Measurements from ENCODE around the gene MILR1.

MILR1 gene

DNA sequence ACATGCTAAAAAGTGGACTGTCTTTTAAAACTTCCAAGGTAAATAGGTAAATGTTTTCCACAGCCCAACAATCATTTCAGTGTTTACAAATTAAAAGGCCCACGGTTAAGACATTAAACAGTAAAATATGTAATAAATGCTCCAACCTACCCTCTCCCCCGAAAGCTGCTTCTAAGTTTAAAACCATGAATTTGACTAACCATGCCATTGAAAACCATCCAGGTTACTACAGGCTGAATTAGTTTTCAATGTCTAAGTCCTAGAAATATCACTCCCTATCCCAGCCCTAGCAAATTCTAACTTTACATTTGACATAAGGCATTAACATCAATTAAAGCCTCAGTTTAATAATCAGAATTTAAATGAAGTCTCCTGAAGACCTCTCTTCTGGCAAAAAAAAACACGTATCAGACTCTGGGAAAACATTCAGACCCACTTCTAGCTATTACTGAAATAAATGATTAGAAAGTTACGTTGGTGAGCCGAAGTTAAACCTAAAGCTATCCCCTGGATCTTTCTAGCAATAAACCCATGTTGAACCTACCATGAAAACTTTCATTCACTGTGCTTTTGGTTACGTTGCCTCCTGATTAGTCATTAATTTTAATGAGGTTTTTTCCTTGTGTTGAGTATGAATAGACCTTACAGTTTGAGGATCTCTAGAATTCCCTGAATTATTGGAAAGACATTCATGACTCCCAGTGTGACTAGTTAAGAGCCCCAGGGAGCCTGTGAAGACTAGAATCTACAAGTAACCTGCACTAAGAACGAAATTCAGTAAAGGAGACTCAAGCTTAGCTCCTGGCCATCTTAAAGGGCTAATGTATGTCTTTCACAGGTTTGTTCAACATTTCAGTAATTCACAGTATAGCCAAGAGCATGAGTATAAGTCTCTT lies 49.6 kb downstream of the MILR1 start:
- no peak for DNase-seq (ENCODE audit: low read depth)
- no peak overlapping the region for H3K4me3 ChIP-seq (ENCODE audit: low read depth, low read length)
- TF ChIP-seq, protein P1, sequence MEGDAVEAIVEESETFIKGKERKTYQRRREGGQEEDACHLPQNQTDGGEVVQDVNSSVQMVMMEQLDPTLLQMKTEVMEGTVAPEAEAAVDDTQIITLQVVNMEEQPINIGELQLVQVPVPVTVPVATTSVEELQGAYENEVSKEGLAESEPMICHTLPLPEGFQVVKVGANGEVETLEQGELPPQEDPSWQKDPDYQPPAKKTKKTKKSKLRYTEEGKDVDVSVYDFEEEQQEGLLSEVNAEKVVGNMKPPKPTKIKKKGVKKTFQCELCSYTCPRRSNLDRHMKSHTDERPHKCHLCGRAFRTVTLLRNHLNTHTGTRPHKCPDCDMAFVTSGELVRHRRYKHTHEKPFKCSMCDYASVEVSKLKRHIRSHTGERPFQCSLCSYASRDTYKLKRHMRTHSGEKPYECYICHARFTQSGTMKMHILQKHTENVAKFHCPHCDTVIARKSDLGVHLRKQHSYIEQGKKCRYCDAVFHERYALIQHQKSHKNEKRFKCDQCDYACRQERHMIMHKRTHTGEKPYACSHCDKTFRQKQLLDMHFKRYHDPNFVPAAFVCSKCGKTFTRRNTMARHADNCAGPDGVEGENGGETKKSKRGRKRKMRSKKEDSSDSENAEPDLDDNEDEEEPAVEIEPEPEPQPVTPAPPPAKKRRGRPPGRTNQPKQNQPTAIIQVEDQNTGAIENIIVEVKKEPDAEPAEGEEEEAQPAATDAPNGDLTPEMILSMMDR (IDR thresholded peaks at IDR 0.05; ENCODE audit: low read depth, low read length, missing control alignments) = no peak

GRCh38 chr17:64499805-64500486 lies 51.0 kb downstream of the MILR1 start:
- no peak overlapping the region for H3K4me3 ChIP-seq (ENCODE audit: low read depth, low read length)
- TF ChIP-seq, protein P1 (IDR thresholded peaks at IDR 0.05; ENCODE audit: low read depth, low read length, missing control alignments) = no peak
- DNase-seq (ENCODE audit: low read depth) = no peak

DNA sequence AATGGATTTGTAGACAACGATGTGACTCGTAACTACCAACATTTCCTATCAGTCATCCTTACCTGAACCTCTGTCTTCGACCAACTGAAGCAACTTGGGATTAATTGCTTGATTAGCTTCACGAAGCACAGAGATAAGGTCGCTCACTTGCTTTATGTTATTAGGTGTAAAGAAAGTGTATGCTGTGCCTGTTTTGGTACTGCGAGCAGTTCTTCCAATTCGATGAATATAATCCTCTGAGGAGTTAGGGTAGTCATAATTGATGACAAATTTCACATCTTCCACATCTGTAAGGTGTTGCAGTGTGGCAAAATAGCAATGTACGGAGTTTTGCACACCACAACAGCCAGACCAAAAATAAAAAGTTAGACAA lies 51.6 kb downstream of the MILR1 start:
- H3K4me3 ChIP-seq (ENCODE audit: low read depth, low read length) = no peak overlapping the region
- no peak for DNase-seq (ENCODE audit: low read depth)
- TF ChIP-seq, protein P1 (IDR thresholded peaks at IDR 0.05; ENCODE audit: low read depth, low read length, missing control alignments) = no peak

DNA sequence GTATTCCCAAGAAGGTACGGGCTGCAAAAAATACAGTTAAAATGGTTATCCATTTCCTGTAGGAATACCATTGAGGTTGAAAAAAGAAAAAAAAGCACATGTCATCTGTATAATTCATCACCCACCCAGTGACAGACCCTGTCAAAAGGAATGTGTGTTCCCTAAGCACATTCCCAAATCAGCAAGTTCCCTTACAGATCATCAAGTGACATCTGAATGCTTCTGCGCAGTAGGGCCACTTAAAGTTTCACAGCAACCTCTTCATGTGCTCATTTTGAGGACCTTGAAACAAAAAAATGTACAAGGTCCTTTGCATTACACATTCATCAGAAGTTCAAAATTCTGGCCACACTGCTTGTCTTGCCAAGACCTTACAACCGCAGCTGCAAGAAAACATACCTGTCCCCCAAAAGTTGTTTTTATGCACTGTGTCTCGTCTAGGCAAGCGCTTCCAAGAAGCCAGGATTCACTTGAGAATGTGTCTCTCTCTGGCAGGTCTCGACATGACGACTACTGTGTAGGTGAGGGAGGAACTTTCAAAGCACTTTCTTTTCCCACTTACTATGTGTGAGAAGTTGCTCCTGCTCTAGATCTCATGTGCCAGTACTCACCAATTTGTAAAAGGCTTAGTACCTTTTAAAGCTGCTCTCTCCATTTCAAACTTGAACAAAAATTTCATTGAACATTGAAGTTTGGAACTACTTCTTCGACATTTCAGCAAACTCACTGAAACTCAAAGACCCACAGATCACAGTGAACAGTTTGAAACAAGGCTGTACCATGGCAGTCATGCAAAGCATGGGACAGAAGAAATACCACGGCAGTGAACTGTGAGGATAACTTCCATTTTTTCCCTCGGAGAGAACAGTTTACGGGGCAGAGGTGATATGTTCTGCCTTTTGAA lies 52.2 kb downstream of the MILR1 start:
- TF ChIP-seq, protein P1 (IDR thresholded peaks at IDR 0.05; ENCODE audit: low read depth, low read length, missing control alignments) = no peak
- no peak for DNase-seq (ENCODE audit: low read depth)
- H3K4me3 ChIP-seq (ENCODE audit: low read depth, low read length) = no peak overlapping the region

GRCh38 chr17:64502021-64502420 lies 53.1 kb downstream of the MILR1 start:
- TF ChIP-seq, protein P1 (IDR thresholded peaks at IDR 0.05; ENCODE audit: low read depth, low read length, missing control alignments) = no peak
- DNase-seq (ENCODE audit: low read depth) = no peak
- H3K4me3 ChIP-seq (ENCODE audit: low read depth, low read length) = no peak overlapping the region

GRCh38 chr17:64502809-64503208 lies 53.9 kb downstream of the MILR1 start:
- no peak overlapping the region for H3K4me3 ChIP-seq (ENCODE audit: low read depth, low read length)
- DNase-seq (ENCODE audit: low read depth) = no peak
- TF ChIP-seq, protein P1 (IDR thresholded peaks at IDR 0.05; ENCODE audit: low read depth, low read length, missing control alignments) = no peak

Measured in GM12864 (cell line).